HUES6 (cell line): ENCODE results near the gene ATXN7.

Experiments
- H3K27ac ChIP-seq: 2 replicates; pipeline ENCODE4 v1.7.0; 2013; ENCODE audit warnings: low read depth, mild to moderate bottlenecking, low read length, inconsistent platforms
- H3K27me3 ChIP-seq: 2 replicates; pipeline ENCODE4 v1.6.1; 2013; ENCODE audit warnings: low read length; ENCODE audit not compliant: control insufficient read depth, insufficient read depth
- H3K36me3 ChIP-seq: 2 replicates; pipeline ENCODE4 v1.6.1; 2013; ENCODE audit warnings: low read length; ENCODE audit not compliant: control insufficient read depth, insufficient read depth
- H3K4me1 ChIP-seq: 2 replicates; pipeline ENCODE4 v1.6.1; 2013; ENCODE audit warnings: low read length; ENCODE audit not compliant: control insufficient read depth, insufficient read depth
- H3K4me3 ChIP-seq: 2 replicates; pipeline ENCODE4 v1.5.1; 2013; ENCODE audit warnings: low read depth, low read length
- H3K9ac ChIP-seq: one replicate; pipeline ENCODE4 v1.6.1; 2013; ENCODE audit warnings: mild to moderate bottlenecking, low read length
- H3K9me3 ChIP-seq: 2 replicates; pipeline ENCODE4 v1.6.1; 2013; ENCODE audit warnings: low read depth, low read length; ENCODE audit not compliant: control insufficient read depth, insufficient read depth

Gene ATXN7

GRCh38 chr3:63908776-63909175, 45.1 kb downstream of the ATXN7 start:
- Histone ChIP-seq H3K4me3 (no peak overlapping the region), H3K9ac (no peak overlapping the region), H3K4me1 (peaks cover 11% of the 10 kb centered on the region), H3K27me3 (0 out of 2 replicates have a peak, but pooled peaks cover 3% of the 10 kb centered on the region), H3K27ac (no peak overlapping the region), H3K9me3 (no peaks in the 10 kb centered on the region), H3K36me3 (no peaks in the 10 kb centered on the region)

- no peak overlapping the region for H3K4me3 ChIP-seq
- no peaks in the 10 kb centered on the region for H3K36me3 ChIP-seq
- H3K9me3 ChIP-seq: no peaks in the 10 kb centered on the region
- H3K9ac ChIP-seq: no peak overlapping the region
- no peak overlapping the region for H3K27ac ChIP-seq
- H3K27me3 ChIP-seq: 0 out of 2 replicates have a peak, but pooled peaks cover 3% of the 10 kb centered on the region
- peaks cover 11% of the 10 kb centered on the region for H3K4me1 ChIP-seq
These were observed 45.8 kb downstream of the ATXN7 start for GRCh38 chr3:63909431-63909830.

GRCh38 chr3:63910001-63910400, 46.3 kb downstream of the ATXN7 start:
- Histone ChIP-seq H3K27me3 (0 out of 2 replicates have a peak, but pooled peaks cover 3% of the 10 kb centered on the region), H3K27ac (no peak overlapping the region), H3K36me3 (0 out of 2 replicates have a peak, but pooled peaks cover 3% of the 10 kb centered on the region), H3K4me1 (peaks cover 11% of the 10 kb centered on the region), H3K4me3 (no peak overlapping the region), H3K9me3 (no peaks in the 10 kb centered on the region), H3K9ac (no peak overlapping the region)

GRCh38 chr3:63910891-63911290, 47.2 kb downstream of the ATXN7 start:
- Histone ChIP-seq H3K9me3 (no peaks in the 10 kb centered on the region), H3K27ac (no peak overlapping the region), H3K36me3 (0 out of 2 replicates have a peak, but pooled peaks cover 4% of the 10 kb centered on the region), H3K4me3 (peak overlapping the region; percentile 80), H3K4me1 (peaks cover 11% of the 10 kb centered on the region), H3K9ac (peak overlapping the region; percentile 62), H3K27me3 (0 out of 2 replicates have a peak, but pooled peaks cover 3% of the 10 kb centered on the region)

- 0 out of 2 replicates have a peak, but pooled peaks cover 3% of the 10 kb centered on the region for H3K27me3 ChIP-seq
- H3K9me3 ChIP-seq: no peaks in the 10 kb centered on the region
- H3K4me3 ChIP-seq: peak overlapping the region; percentile 80
- H3K36me3 ChIP-seq: peaks cover 7% of the 10 kb centered on the region; the same call in 1 of the 2 replicates
- H3K4me1 ChIP-seq: peaks cover 11% of the 10 kb centered on the region
- H3K27ac ChIP-seq: no peak overlapping the region
- peak overlapping the region; percentile 62 for H3K9ac ChIP-seq
These were observed 47.8 kb downstream of the ATXN7 start for GRCh38 chr3:63911509-63911872.

- H3K27ac ChIP-seq: peak within 1 kb of the TSS; percentile 76; the same call in 1 of the 2 replicates
These were observed 48.5 kb downstream of the ATXN7 start, which contains the start of gene SCAANT1 for GRCh38 chr3:63911873-63912767. SCAANT1 (minus strand) TSS chr3:63912383.

GRCh38 chr3:63912768-63913588, 49.3 kb downstream of the ATXN7 start:
- H3K9me3 ChIP-seq: no peaks in the 10 kb centered on the region
- H3K36me3 ChIP-seq: peaks cover 20% of the 10 kb centered on the region; the same call in 1 of the 2 replicates
- H3K9ac ChIP-seq: peak overlapping the region; percentile 78
- H3K4me1 ChIP-seq: peaks cover 11% of the 10 kb centered on the region
- no peak overlapping the region for H3K27ac ChIP-seq
- peak overlapping the region; percentile 80 for H3K4me3 ChIP-seq
- H3K27me3 ChIP-seq: 0 out of 2 replicates have a peak, but pooled peaks cover 3% of the 10 kb centered on the region

More at GRCh38 chr3:63911873-63912767, 48.5 kb downstream of the ATXN7 start, which contains the start of gene SCAANT1:
- H3K9me3 ChIP-seq: no peaks in the 10 kb centered on the region
- peaks cover 14% of the 10 kb centered on the region; the same call in 1 of the 2 replicates for H3K36me3 ChIP-seq
- H3K4me3 ChIP-seq: peak within 1 kb of the TSS; percentile 80
- peak within 1 kb of the TSS; percentile 78 for H3K9ac ChIP-seq
- peaks cover 11% of the 10 kb centered on the region for H3K4me1 ChIP-seq
- H3K27me3 ChIP-seq: 0 out of 2 replicates have a peak, but pooled peaks cover 3% of the 10 kb centered on the region

- H3K4me3 ChIP-seq: no peak overlapping the region
- H3K9ac ChIP-seq: no peak overlapping the region
- H3K9me3 ChIP-seq: no peaks in the 10 kb centered on the region
- H3K27me3 ChIP-seq: 0 out of 2 replicates have a peak, but pooled peaks cover 3% of the 10 kb centered on the region
- H3K27ac ChIP-seq: no peak overlapping the region
- peaks cover 11% of the 10 kb centered on the region for H3K4me1 ChIP-seq
- H3K36me3 ChIP-seq: peaks cover 26% of the 10 kb centered on the region
These were observed 50.6 kb downstream of the ATXN7 start for GRCh38 chr3:63914312-63914711.

- Histone ChIP-seq H3K4me1 (no peaks in the 10 kb centered on the region; the same call in 1 of the 2 replicates), H3K9ac (no peak overlapping the region), H3K36me3 (peaks cover 37% of the 10 kb centered on the region)
These were observed 54.7 kb downstream of the ATXN7 start for GRCh38 chr3:63918321-63918720.

GRCh38 chr3:63920001-63920400, 56.3 kb downstream of the ATXN7 start:
- H3K9me3 ChIP-seq: peaks cover 6% of the 10 kb centered on the region
- H3K4me3 ChIP-seq: no peak overlapping the region
- H3K4me1 ChIP-seq: no peaks in the 10 kb centered on the region
- H3K36me3 ChIP-seq: peaks cover 44% of the 10 kb centered on the region
- no peak overlapping the region for H3K27ac ChIP-seq
- no peak overlapping the region for H3K9ac ChIP-seq
- H3K27me3 ChIP-seq: no peaks in the 10 kb centered on the region

More at GRCh38 chr3:63918321-63918720, 54.7 kb downstream of the ATXN7 start:
- Histone ChIP-seq H3K9me3 (no peaks in the 10 kb centered on the region), H3K27me3 (no peaks in the 10 kb centered on the region), H3K27ac (no peak overlapping the region), H3K4me3 (no peak overlapping the region)
